NOMO-1 treated with DMSO at 0.1 percent for 48 hours (cell line): Measurements from ENCODE around the gene AQR.
A peak's percentile ranks its signal among the peaks of the same experiment; 100 is the strongest.

ENCODE experiments used
- DNase-seq: peaks from one replicate; lab custom pipeline; 2025; ENCODE audit not compliant: unreplicated experiment; lab: John Stamatoyannopoulos, UW

AQR gene

GRCh38 chr15:34883633-34884032 lies 85.9 kb downstream of the AQR start:
- DNase-seq = no peak

- DNase-seq = no peak
These were observed 86.5 kb downstream of the AQR start for GRCh38 chr15:34883042-34883441.

- no peak for DNase-seq
These were observed 90.4 kb downstream of the AQR start for GRCh38 chr15:34879107-34879506.

GRCh38 chr15:34876640-34877039 lies 92.9 kb downstream of the AQR start:
- DNase-seq = no peak

- no peak for DNase-seq
These were observed 100.4 kb downstream of the AQR start for GRCh38 chr15:34869110-34869509.

GRCh38 chr15:34865531-34865930 lies 104.0 kb downstream of the AQR start:
- DNase-seq = no peak

GRCh38 chr15:34861214-34861613 lies 108.3 kb downstream of the AQR start:
- DNase-seq = no peak

GRCh38 chr15:34855893-34856292 lies 113.6 kb downstream of the AQR start:
- DNase-seq = no peak

- no peak for DNase-seq
These were observed 114.1 kb downstream of the AQR start for GRCh38 chr15:34855413-34855812.

- no peak for DNase-seq
These were observed 115.3 kb downstream of the AQR start for GRCh38 chr15:34854232-34854631.

GRCh38 chr15:34853001-34853758 lies 116.4 kb downstream of the AQR start:
- DNase-seq = no peak

- DNase-seq = no peak
These were observed 117.8 kb downstream of the AQR start for GRCh38 chr15:34851751-34852150.

- DNase-seq = no peak
These were observed 118.5 kb downstream of the AQR start for GRCh38 chr15:34851007-34851406.

GRCh38 chr15:34850121-34850520 lies 119.4 kb downstream of the AQR start:
- DNase-seq = no peak

GRCh38 chr15:34849364-34849959 lies 120.1 kb downstream of the AQR start:
- DNase-seq = no peak

- peak; percentile 30 for DNase-seq
These were observed 121.9 kb downstream of the AQR start for GRCh38 chr15:34847598-34847997.

GRCh38 chr15:34841262-34841725 lies 128.2 kb downstream of the AQR start:
- no peak for DNase-seq

- no peak for DNase-seq
These were observed 131.3 kb downstream of the AQR start for GRCh38 chr15:34838282-34838681.

GRCh38 chr15:34837246-34838016 lies 132.1 kb downstream of the AQR start:
- no peak for DNase-seq

- DNase-seq = no peak
These were observed 141.2 kb downstream of the AQR start for GRCh38 chr15:34828145-34828911.

- no peak for DNase-seq
These were observed 147.7 kb downstream of the AQR start for GRCh38 chr15:34821831-34822230.
